HCT116 (cell line): Measurements from ENCODE around the gene CHAF1A. TPM values are rescaled to one million over a fixed set of nuclear protein-coding genes. Genes with fewer than 3 reads are reported as not detected.

Source experiments
- ATAC-seq: fragments of 200-7000 bp; cut with Tn5 transposase; 2 replicates; pipeline ENCODE4 v1.9.1; 2020; ENCODE audit warnings: mild to moderate bottlenecking, moderate library complexity
- BruUV-seq: library from RNA; stranded (reverse); fragments of 400-500 nt; replicated peaks from 2 replicates; lab custom pipeline; 2021; lab: Mats Ljungman, UMichigan
- CTCF ChIA-PET: fragments of 300-600 bp; sonication (Branson Sonifier 250); formaldehyde crosslinking; loops from one replicate; lab custom pipeline; 2021; ENCODE audit warnings: antibody characterized with exemption; lab: Charles Lee
- POLR2A ChIA-PET: fragments of 300-600, 350-600 bp; sonication (Branson Sonifier 250); formaldehyde crosslinking; loops from one replicate; lab custom pipeline; 2021; ENCODE audit warnings: antibody characterized with exemption; lab: Charles Lee
- RAD21 ChIA-PET, 2 experiments: fragments of 300-600 bp; sonication (Branson Sonifier 250); formaldehyde crosslinking; loops; one replicate each; lab custom pipeline; 2023; ENCODE audit warnings: low total read pairs in 2 of 2; ENCODE audit not compliant: uncharacterized antibody in 2 of 2, unreplicated experiment in 2 of 2, low non-redundant PET in 1 of 2; lab: Charles Lee
- DNase-seq: peaks from one replicate; pipeline ENCODE4 v3.0.0-alpha.2; 2010; ENCODE audit warnings: low read depth, low spot score
- H2AFZ ChIP-seq: fragments of 200-600 bp; shearing (Covaris generic), sonication (generic); 2 replicates; pipeline ENCODE4 v1.6.1; 2017; ENCODE audit warnings: low read depth, mixed run types, mixed read lengths, antibody characterized with exemption, low read length; ENCODE audit not compliant: poor library complexity, severe bottlenecking
- H3K27ac ChIP-seq: 2 replicates; pipeline ENCODE4 v1.5.1; 2012; ENCODE audit warnings: low read depth, low read length
- H3K27me3 ChIP-seq: fragments of 200-600 bp; sonication (generic); 2 replicates; pipeline ENCODE4 v1.6.1; 2016; ENCODE audit warnings: mixed run types, low read length, mixed read lengths; ENCODE audit not compliant: insufficient read depth
- H3K36me3 ChIP-seq, 2 experiments: fragments of 200-500 bp in 1 of 2; fragments of 200-600 bp in 1 of 2; sonication (Bioruptor generic) in 1 of 2; sonication (generic) in 1 of 2; 2 replicates each; pipeline versions ENCODE4 v1.5.1 to v1.6.1; 2014 to 2016; ENCODE audit warnings: low read length in 2 of 2, inconsistent platforms in 1 of 2, mixed read lengths in 1 of 2, mixed run types in 1 of 2; ENCODE audit not compliant: insufficient read depth in 2 of 2, control insufficient read depth in 1 of 2
- H3K4me1 ChIP-seq, 2 experiments: fragments of 200-600 bp in 1 of 2; sonication (generic) in 1 of 2; 2 replicates each; pipeline versions ENCODE4 v1.5.1 to v1.6.1; 2012 to 2017; ENCODE audit warnings: low read length in 2 of 2, inconsistent platforms in 1 of 2, mild to moderate bottlenecking in 1 of 2, mixed read lengths in 1 of 2, mixed run types in 1 of 2, moderate library complexity in 1 of 2; ENCODE audit not compliant: insufficient read depth in 2 of 2, control insufficient read depth in 1 of 2
- H3K4me2 ChIP-seq: fragments of 200-600 bp; sonication (generic); 2 replicates; pipeline ENCODE4 v1.6.1; 2017; ENCODE audit warnings: mixed run types, low read length, mixed read lengths
- H3K4me3 ChIP-seq, 2 experiments: fragments of 200-600 bp in 1 of 2; sonication (generic) in 1 of 2; replicated peaks in 1 of 2; 2 replicates each; pipeline ENCODE4 v1.5.1; 2011 to 2016; ENCODE audit warnings: low read length in 2 of 2, control low read depth in 1 of 2, low read depth in 1 of 2, mild to moderate bottlenecking in 1 of 2, mixed read lengths in 1 of 2, mixed run types in 1 of 2
- H3K79me2 ChIP-seq: fragments of 200-600 bp; sonication (generic); 2 replicates; pipeline ENCODE4 v1.6.1; 2017; ENCODE audit warnings: mild to moderate bottlenecking, mixed run types, low read length, moderate library complexity, mixed read lengths; ENCODE audit not compliant: insufficient read depth
- H3K9ac ChIP-seq: fragments of 200-600 bp; sonication (generic); 2 replicates; pipeline ENCODE4 v1.6.1; 2016; ENCODE audit warnings: low read length, mixed read lengths
- H3K9me2 ChIP-seq: fragments of 200-600 bp; sonication (generic), shearing (Covaris generic); 2 replicates; pipeline ENCODE4 v1.6.1; 2017; ENCODE audit warnings: mixed run types, mild to moderate bottlenecking, moderate library complexity; ENCODE audit not compliant: insufficient read depth
- H3K9me3 ChIP-seq, 2 experiments: fragments of 200-500 bp in 1 of 2; fragments of 200-600 bp in 1 of 2; sonication (Bioruptor generic) in 1 of 2; sonication (generic) in 1 of 2; 2 replicates each; pipeline ENCODE4 v1.6.1; 2014 to 2017; ENCODE audit warnings: low read length in 2 of 2, mixed read lengths in 2 of 2, inconsistent platforms in 1 of 2, low read depth in 1 of 2, mild to moderate bottlenecking in 1 of 2, mixed run types in 1 of 2, moderate library complexity in 1 of 2; ENCODE audit not compliant: control insufficient read depth in 1 of 2, insufficient read depth in 1 of 2
- H4K20me1 ChIP-seq: fragments of 200-600 bp; sonication (generic), shearing (Covaris generic); 2 replicates; pipeline ENCODE4 v1.6.1; 2017; ENCODE audit warnings: mixed run types, mild to moderate bottlenecking, moderate library complexity; ENCODE audit not compliant: insufficient read depth
- EZH2 ChIP-seq: fragments of 200-600 bp; sonication (generic); IDR thresholded peaks from 2 replicates; pipeline ENCODE4 v1.6.1; 2017; ENCODE audit warnings: antibody characterized with exemption, mixed run types
- TCF7L2 ChIP-seq: IDR thresholded peaks from 2 replicates; pipeline ENCODE4 v1.7.0; 2011; ENCODE audit warnings: borderline replicate concordance, inconsistent platforms; ENCODE audit not compliant: insufficient read depth, insufficient read length; ENCODE audit errors: extremely low read depth
- intact Hi-C: fragments of 100-400 bp; cut with micrococcal nuclease; formaldehyde crosslinking; loops from 2 replicates; pipeline ENCODE4 v1.10.0; 2022
- total RNA-seq: library from RNA; stranded (reverse); gene quantifications from one replicate; pipeline ENCODE4 v1.2.1, GENCODE V29; 2021; ENCODE audit not compliant: unreplicated experiment
- TF ChIP-seq, protein P1 (sequence below): IDR thresholded peaks from 2 replicates; pipeline ENCODE4 v1.6.1; 2012
- TF ChIP-seq, protein P2 (sequence below), 3 experiments: fragments of 200-600 bp in 1 of 3; sonication (generic) in 1 of 3; IDR thresholded peaks in 2 of 3; conservative IDR thresholded peaks in 1 of 3; 2 replicates each; pipeline ENCODE4 v1.5.1; 2012 to 2017; ENCODE audit warnings: low read depth in 2 of 3, low read length in 2 of 3, antibody characterized with exemption in 1 of 3, borderline replicate concordance in 1 of 3, control low read depth in 1 of 3, mild to moderate bottlenecking in 1 of 3, mixed read lengths in 1 of 3, mixed run types in 1 of 3, moderate library complexity in 1 of 3; ENCODE audit not compliant: insufficient read depth in 1 of 3

Gene CHAF1A
- total RNA-seq, 1 experiment from 2014 or later, result 69.9 TPM

DNA sequence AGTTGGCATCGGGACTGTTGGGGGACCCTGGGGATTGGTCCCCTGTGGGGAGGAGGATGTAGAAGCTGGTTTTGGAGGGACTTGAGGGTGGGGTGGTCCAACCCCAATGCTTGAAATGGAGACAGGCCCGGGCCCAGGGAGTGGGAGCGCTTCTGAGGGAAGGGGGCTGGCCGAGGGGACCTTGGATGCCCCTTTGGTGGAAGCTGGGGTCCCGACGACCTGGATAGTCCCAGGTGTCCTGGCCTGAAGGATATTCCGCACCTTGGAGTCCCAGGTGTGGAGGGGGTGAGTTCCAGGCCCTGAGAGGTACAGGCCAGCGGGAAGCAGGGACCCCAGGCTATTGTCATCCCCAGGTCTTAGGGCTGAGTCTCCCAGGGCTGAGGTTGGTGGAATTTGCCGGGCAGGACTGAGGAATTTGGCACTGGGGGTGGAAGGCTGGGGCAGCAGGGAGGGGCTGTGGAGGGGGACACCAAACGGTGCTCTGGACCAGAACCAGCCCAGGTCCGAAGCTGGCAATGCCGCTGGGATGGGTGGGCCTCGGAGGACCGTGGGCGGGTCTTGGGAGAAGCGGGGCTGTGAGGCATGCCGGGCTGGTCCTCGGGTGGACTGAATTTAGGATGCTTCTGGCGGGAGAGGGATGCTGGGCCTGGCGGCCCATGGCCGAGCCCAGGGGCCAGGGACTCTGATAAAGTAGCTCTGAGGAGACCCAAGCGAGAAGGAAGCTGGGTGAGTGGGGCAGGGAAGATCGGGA is 71.5 kb downstream of the CHAF1A start:
- TF ChIP-seq, protein P1, sequence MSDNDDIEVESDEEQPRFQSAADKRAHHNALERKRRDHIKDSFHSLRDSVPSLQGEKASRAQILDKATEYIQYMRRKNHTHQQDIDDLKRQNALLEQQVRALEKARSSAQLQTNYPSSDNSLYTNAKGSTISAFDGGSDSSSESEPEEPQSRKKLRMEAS, result no peak
- TF ChIP-seq, protein P2, sequence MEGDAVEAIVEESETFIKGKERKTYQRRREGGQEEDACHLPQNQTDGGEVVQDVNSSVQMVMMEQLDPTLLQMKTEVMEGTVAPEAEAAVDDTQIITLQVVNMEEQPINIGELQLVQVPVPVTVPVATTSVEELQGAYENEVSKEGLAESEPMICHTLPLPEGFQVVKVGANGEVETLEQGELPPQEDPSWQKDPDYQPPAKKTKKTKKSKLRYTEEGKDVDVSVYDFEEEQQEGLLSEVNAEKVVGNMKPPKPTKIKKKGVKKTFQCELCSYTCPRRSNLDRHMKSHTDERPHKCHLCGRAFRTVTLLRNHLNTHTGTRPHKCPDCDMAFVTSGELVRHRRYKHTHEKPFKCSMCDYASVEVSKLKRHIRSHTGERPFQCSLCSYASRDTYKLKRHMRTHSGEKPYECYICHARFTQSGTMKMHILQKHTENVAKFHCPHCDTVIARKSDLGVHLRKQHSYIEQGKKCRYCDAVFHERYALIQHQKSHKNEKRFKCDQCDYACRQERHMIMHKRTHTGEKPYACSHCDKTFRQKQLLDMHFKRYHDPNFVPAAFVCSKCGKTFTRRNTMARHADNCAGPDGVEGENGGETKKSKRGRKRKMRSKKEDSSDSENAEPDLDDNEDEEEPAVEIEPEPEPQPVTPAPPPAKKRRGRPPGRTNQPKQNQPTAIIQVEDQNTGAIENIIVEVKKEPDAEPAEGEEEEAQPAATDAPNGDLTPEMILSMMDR (IDR thresholded peaks at IDR 0.05 in 2 of 3, conservative IDR thresholded peaks at IDR 0.05 in 1 of 3; ENCODE audit: borderline replicate concordance in 1 of 3, insufficient read depth in 1 of 3, low read depth in 2 of 3, low read length in 2 of 3), result no peak
- TF ChIP-seq TCF7L2, result no peak
- TF ChIP-seq EZH2, result no peak
- H3K9me3 ChIP-seq, result no peaks in the 10 kb centered on the region
- ATAC-seq (no peak), DNase-seq (no peak)
- intact Hi-C loops, result no loop called here
- H3K4me3 ChIP-seq, result peak overlapping the region; percentile 91 to 92; a peak in 2 of 4 replicates
- POLR2A ChIA-PET, result no interaction called here
- no peaks in the 10 kb centered on the region for H3K27me3 ChIP-seq
- H3K9me2 ChIP-seq, result no peaks in the 10 kb centered on the region
- peak overlapping the region; percentile 92; the same call in 1 of the 2 replicates for H3K9ac ChIP-seq
- peaks cover 14 to 29% of the 10 kb centered on the region in 2 experiments for H3K4me1 ChIP-seq
- peak overlapping the region; percentile 45; the same call in 1 of the 2 replicates for H3K27ac ChIP-seq
- CTCF ChIA-PET, result no interaction called here
- no peaks in the 10 kb centered on the region for H4K20me1 ChIP-seq
- H3K36me3 ChIP-seq, result peaks cover 11 to 18% of the 10 kb centered on the region in 2 experiments
- BruUV-seq, result no TSS peak
- RAD21 ChIA-PET, result no interaction called here
- peak overlapping the region; percentile 99 for H3K4me2 ChIP-seq
- H2AFZ ChIP-seq, result no peak overlapping the region
- H3K79me2 ChIP-seq, result peaks cover 27% of the 10 kb centered on the region
